AG04450 (cell line): ENCODE measurements around the gene NEDD4. TPM values are rescaled to one million over a fixed set of nuclear protein-coding genes. Genes with fewer than 3 reads are reported as not detected.
A peak's percentile ranks its signal among the peaks of the same experiment; 100 is the strongest.

Experiments used
- CTCF ChIA-PET: fragments of 300-600, 350-600 bp; formaldehyde crosslinking; extraction: SDS; loops from one replicate; lab custom pipeline; 2022; ENCODE audit warnings: antibody characterized with exemption, inconsistent platforms; lab: Charles Lee
- POLR2A ChIA-PET: fragments of 350-600 bp; formaldehyde crosslinking; extraction: SDS; loops from one replicate; lab custom pipeline; 2021; ENCODE audit warnings: antibody characterized with exemption, inconsistent platforms; lab: Yijun Ruan, JAX
- DNase-seq: peaks from one replicate; pipeline ENCODE4 v3.0.0-alpha.2; 2011; ENCODE audit warnings: low read depth, low spot score
- H3K27ac ChIP-seq: one replicate; pipeline ENCODE4 v1.5.1; 2012; ENCODE audit warnings: low read depth, low read length, control low read depth
- H3K27me3 ChIP-seq: one replicate; pipeline ENCODE4 v1.6.0; 2012; ENCODE audit warnings: low read length; ENCODE audit not compliant: control insufficient read depth, insufficient read depth
- H3K4me3 ChIP-seq: 2 replicates; pipeline ENCODE4 v1.5.1; 2011; ENCODE audit warnings: mild to moderate bottlenecking, low read depth, low read length, control low read depth
- H3K9me3 ChIP-seq: 2 replicates; pipeline ENCODE4 v1.5.1; 2012; ENCODE audit warnings: low read length; ENCODE audit not compliant: control insufficient read depth, insufficient read depth
- polyA plus RNA-seq: library from polyadenylated mRNA; depleted of rRNA; stranded (reverse); fragments of >200 nt; gene quantifications from 2 replicates; pipeline ENCODE4 v1.2.3, GENCODE V29; 2011
- TF ChIP-seq, protein P1 (sequence below): IDR thresholded peaks from 2 replicates; pipeline ENCODE4 v1.5.1; 2011; ENCODE audit warnings: low read depth, low read length, control low read depth, inconsistent platforms

The NEDD4 gene
- polyA plus RNA-seq, 1 experiment = 57.8 TPM

DNA sequence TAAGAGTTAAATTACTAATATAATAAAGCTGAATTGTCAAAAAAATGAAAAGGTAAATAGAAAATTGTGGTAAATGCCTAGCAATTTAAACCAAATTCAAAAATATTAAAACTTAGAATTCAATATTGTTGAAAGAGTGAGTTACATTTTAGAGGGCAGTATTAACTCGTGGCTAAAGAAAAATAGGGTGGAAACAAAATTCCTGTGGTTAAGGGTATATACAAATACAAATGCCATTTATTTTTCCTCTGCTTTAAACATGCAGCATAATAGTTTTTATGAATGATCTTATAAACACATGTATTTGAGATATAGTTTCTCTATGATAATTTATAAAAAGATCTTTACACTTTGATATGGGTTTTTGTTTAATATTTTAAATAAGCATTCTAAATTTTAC, 79.0 kb downstream of the NEDD4 start:
- ChIA-PET CTCF (interaction anchor here (1.0 to 5.0 kb wide), 2 partner anchors 15 to 331 kb away, joined by 3 to 48 read pairs; no protein-coding TSS in a partner anchor), POLR2A (no interaction called here)
- no peaks in the 10 kb centered on the region for H3K9me3 ChIP-seq
- TF ChIP-seq, protein P1, sequence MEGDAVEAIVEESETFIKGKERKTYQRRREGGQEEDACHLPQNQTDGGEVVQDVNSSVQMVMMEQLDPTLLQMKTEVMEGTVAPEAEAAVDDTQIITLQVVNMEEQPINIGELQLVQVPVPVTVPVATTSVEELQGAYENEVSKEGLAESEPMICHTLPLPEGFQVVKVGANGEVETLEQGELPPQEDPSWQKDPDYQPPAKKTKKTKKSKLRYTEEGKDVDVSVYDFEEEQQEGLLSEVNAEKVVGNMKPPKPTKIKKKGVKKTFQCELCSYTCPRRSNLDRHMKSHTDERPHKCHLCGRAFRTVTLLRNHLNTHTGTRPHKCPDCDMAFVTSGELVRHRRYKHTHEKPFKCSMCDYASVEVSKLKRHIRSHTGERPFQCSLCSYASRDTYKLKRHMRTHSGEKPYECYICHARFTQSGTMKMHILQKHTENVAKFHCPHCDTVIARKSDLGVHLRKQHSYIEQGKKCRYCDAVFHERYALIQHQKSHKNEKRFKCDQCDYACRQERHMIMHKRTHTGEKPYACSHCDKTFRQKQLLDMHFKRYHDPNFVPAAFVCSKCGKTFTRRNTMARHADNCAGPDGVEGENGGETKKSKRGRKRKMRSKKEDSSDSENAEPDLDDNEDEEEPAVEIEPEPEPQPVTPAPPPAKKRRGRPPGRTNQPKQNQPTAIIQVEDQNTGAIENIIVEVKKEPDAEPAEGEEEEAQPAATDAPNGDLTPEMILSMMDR = no peak
- no peak for DNase-seq
- H3K27me3 ChIP-seq = no peaks in the 10 kb centered on the region
- H3K27ac ChIP-seq = no peak overlapping the region
- peak overlapping the region; percentile 61 for H3K4me3 ChIP-seq

GRCh38 chr15:55912982-55913381, 80.4 kb downstream of the NEDD4 start:
- ChIA-PET CTCF (interaction anchor here (1.0 to 1.3 kb wide), 5 partner anchors 13 to 140 kb away, joined by 3 to 5 read pairs (median 3); no protein-coding TSS in a partner anchor), POLR2A (interaction anchor here (0.9 kb wide), 1 partner anchor 267 kb away, joined by 6 read pairs; no protein-coding TSS in a partner anchor)
- no peak for DNase-seq
- no peak overlapping the region for H3K27ac ChIP-seq
- H3K27me3 ChIP-seq = no peaks in the 10 kb centered on the region
- TF ChIP-seq, protein P1 = no peak
- no peaks in the 10 kb centered on the region for H3K9me3 ChIP-seq
- H3K4me3 ChIP-seq = peak overlapping the region; percentile 61

DNA sequence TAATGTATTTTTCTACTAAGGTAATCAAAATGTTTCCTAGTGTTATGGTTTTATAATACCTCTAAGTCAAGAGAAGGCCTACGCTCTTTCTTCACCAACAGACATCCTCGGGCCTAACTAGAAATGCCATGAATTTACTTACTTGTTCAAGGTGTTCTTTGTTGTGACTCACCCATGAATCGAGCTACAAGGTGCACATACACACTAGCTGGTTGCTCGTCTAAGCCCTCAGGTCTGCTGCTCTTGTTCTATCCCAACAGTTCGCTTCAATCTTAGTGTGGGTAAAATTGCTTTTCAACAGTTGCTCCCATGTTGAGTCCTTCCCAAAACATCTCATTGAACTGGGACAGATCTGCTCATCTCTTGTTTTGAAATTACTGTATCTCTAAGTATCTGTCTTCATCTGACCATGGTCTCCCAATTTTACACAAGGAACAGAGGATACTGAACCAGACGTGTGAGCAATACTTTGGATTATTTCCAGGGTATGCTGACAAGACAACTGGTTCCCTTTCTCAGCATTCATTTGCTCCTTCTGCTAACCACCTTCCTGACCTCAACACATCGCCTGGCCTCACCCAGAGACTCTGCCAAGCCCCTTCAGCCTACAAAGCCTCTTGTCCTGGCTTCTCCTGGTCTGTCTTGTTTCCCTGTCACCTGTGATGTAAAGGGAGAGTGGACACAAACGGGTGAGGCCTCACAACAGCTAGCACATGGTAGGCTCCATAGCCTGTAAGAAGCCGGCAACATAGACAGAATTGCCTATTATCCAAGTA, 84.2 kb downstream of the NEDD4 start:
- Histone ChIP-seq H3K9me3 (no peaks in the 10 kb centered on the region), H3K27me3 (no peaks in the 10 kb centered on the region), H3K4me3 (no peak overlapping the region), H3K27ac (peak overlapping the region; percentile 25)
- TF ChIP-seq, protein P1 = no peak
- ChIA-PET CTCF (interaction anchor here (1.0 kb wide), 1 partner anchor 9 kb away, joined by 4 read pairs; no protein-coding TSS in a partner anchor), POLR2A (no interaction called here)
- DNase-seq = no peak

DNA sequence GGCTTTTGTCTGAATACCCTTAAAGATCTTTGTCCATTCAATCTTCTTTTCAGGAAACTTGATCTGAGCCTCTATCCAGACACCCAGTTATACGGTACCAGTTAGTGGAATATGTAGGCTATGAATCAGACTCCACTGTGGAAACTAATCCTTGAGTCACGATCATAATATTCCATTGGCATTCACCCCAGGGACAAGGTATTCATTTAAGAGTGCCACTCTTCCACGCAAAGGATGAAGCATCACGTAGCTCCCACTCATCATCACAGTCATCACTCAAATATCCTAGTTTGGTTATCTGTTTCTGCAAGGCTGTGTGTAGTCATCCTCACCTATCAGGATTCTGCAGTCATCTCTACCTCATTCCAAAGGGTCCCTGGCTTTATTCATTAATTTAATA, 85.6 kb downstream of the NEDD4 start:
- no peak overlapping the region for H3K27ac ChIP-seq
- no peaks in the 10 kb centered on the region for H3K9me3 ChIP-seq
- no peaks in the 10 kb centered on the region for H3K27me3 ChIP-seq
- TF ChIP-seq, protein P1 = no peak
- POLR2A ChIA-PET = interaction anchor here (0.7 to 1.5 kb wide), 3 partner anchors 10 to 12 kb away, joined by 3 to 24 read pairs (median 3); no protein-coding TSS in a partner anchor
- CTCF ChIA-PET = interaction anchor here (1.0 to 1.6 kb wide), 4 partner anchors 9 to 15 kb away, joined by 3 to 17 read pairs (median 4); no protein-coding TSS in a partner anchor
- DNase-seq = peak; percentile 92
- peak overlapping the region; percentile 31; the same call in 1 of the 2 replicates for H3K4me3 ChIP-seq

DNA sequence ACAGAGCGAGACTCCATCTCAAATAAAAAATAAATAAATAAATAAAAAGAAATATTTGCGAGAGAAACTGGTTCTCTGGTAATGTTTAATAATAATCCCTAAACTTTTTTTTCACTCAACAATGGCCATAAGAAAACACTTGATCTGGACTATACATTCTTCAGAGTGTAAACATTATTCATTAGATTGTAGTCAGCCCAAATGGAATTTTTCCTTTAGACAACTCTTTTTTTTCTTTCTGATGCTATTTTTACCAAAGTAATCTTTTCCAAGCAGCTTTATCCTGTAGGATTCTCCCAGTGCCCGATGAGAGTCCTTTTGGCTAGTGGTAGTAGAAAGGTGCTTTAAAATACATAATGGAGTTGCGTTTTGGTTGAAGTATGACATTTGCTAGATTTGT, 90.4 kb downstream of the NEDD4 start:
- no peaks in the 10 kb centered on the region for H3K27me3 ChIP-seq
- H3K27ac ChIP-seq = no peak overlapping the region
- CTCF ChIA-PET = no interaction called here
- H3K9me3 ChIP-seq = no peaks in the 10 kb centered on the region
- TF ChIP-seq, protein P1 = no peak
- no peak overlapping the region for H3K4me3 ChIP-seq
- POLR2A ChIA-PET = no interaction called here
- DNase-seq = no peak
